Medulla oblongata (tissue), 1 donor: ENCODE measurements around the gene UBE2H.

Source experiments
- DNase-seq: peaks from one replicate; pipeline ENCODE4 v3.0.0-alpha.2; 2015; ENCODE audit errors: extremely low spot score

The UBE2H gene

GRCh38 chr7:129786825-129787563, 165.8 kb downstream of the UBE2H start:
- DNase-seq, result no peak

- no peak for DNase-seq
Measured at GRCh38 chr7:129785685-129786514, 166.9 kb downstream of the UBE2H start.

GRCh38 chr7:129784783-129785684, 167.7 kb downstream of the UBE2H start:
- no peak for DNase-seq

- DNase-seq, result no peak
Measured at GRCh38 chr7:129784437-129784782, 168.3 kb downstream of the UBE2H start.

GRCh38 chr7:129783584-129783919, 169.2 kb downstream of the UBE2H start:
- DNase-seq, result no peak

- DNase-seq, result no peak
Measured at GRCh38 chr7:129782818-129783583, 169.8 kb downstream of the UBE2H start.

GRCh38 chr7:129781928-129782817, 170.6 kb downstream of the UBE2H start:
- DNase-seq, result no peak

GRCh38 chr7:129780974-129781927, 171.5 kb downstream of the UBE2H start:
- no peak for DNase-seq
